Measurements from ENCODE around the gene FKBP10. TPM values are rescaled to one million over a fixed set of nuclear protein-coding genes. Genes with fewer than 3 reads are reported as not detected.

FKBP10 gene
- total RNA-seq, 1 experiment from 2014 or later: 0.92 TPM

DNA sequence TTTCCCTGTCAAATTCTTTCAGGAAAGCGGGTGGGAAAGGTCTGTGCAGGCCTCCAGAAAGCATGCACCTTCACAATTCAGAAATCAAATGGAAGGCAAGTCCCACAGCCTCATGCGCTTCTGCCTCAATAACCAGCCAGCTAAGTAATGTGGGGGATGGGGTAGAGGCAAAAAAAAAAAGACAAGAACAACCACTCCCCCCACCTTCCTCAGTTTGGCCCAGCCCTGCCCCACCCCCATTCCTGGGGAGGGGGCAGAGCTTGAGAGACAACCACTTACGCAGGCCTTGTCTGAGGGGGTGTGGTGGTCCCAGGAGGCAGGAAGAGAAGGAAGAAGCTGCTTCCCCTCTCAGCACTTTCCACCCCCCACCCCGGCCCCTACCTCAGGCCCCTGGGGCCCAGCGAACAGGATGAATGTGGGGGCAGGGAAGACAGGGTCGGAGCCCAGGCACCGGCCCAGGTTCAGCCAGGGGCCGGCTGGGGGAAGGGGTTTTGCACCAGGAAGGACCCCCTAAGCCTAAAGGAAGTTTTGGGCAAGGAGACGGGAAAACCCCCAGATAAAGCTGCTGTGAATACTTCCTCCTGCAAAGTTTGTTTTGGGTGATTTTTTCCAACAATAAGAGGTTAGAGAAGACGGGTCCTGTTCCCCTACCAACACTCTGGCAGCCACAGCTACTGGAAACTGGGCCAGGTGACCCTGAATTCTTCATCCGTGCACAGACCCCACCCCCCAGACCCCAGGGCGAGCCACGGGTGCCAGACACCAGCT lies 27.5 kb upstream of the FKBP10 start:
- H3K4me3 Mint-ChIP-seq (ENCODE audit: low read depth, unreplicated experiment): peak overlapping the region; percentile 95
- BruUV-seq (replicated peaks): TSS peak; percentile 31
- DNase-seq: peak; percentile 72
- H3K9me3 Mint-ChIP-seq (ENCODE audit: low read depth, unreplicated experiment): no peaks in the 10 kb centered on the region
- peaks cover 52% of the 10 kb centered on the region for H3K4me1 Mint-ChIP-seq (ENCODE audit: low read depth, unreplicated experiment)
- TF ChIP-seq, protein P1, sequence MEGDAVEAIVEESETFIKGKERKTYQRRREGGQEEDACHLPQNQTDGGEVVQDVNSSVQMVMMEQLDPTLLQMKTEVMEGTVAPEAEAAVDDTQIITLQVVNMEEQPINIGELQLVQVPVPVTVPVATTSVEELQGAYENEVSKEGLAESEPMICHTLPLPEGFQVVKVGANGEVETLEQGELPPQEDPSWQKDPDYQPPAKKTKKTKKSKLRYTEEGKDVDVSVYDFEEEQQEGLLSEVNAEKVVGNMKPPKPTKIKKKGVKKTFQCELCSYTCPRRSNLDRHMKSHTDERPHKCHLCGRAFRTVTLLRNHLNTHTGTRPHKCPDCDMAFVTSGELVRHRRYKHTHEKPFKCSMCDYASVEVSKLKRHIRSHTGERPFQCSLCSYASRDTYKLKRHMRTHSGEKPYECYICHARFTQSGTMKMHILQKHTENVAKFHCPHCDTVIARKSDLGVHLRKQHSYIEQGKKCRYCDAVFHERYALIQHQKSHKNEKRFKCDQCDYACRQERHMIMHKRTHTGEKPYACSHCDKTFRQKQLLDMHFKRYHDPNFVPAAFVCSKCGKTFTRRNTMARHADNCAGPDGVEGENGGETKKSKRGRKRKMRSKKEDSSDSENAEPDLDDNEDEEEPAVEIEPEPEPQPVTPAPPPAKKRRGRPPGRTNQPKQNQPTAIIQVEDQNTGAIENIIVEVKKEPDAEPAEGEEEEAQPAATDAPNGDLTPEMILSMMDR (IDR thresholded peaks at IDR 0.05; ENCODE audit: unreplicated experiment): no peak
- CTCF ChIA-PET: interaction anchor here (0.5 to 3.7 kb wide), 10 partner anchors 9 to 886 kb away, joined by 3 to 141 read pairs (median 4); partner anchors contain the start of gene P3H4
- intact Hi-C loops (cut with micrococcal nuclease; ENCODE audit: unreplicated experiment): no loop called here
- no peaks in the 10 kb centered on the region for H3K27me3 Mint-ChIP-seq (ENCODE audit: unreplicated experiment)
- H3K36me3 Mint-ChIP-seq (ENCODE audit: insufficient read depth, unreplicated experiment): peaks cover 87% of the 10 kb centered on the region
- peak overlapping the region; percentile 93 for H3K27ac Mint-ChIP-seq (ENCODE audit: unreplicated experiment)

DNA sequence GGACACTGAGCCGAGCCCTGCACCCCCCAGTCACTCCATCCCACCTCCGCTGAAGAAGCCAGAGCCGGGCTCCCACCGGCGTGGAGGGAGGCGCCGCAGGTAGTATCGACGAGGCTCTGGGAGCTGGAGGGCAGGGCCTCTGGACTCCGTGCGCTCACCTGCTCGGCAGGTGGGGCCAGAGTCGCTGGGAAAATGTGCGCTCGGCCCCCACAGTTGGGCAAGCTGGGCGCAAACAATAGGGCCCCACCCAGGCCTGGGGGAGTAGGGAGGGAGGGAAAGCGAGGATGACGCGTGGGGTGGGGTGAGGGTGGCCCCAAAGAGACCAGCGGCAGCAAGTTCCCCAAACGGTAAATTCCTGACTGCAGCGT lies 27.0 kb upstream of the FKBP10 start:
- no TSS peak for BruUV-seq (replicated peaks)
- Mint-ChIP-seq H3K27me3 (ENCODE audit: unreplicated experiment) (no peaks in the 10 kb centered on the region), H3K9me3 (ENCODE audit: low read depth, unreplicated experiment) (no peaks in the 10 kb centered on the region), H3K27ac (ENCODE audit: unreplicated experiment) (peak overlapping the region; percentile 93), H3K4me1 (ENCODE audit: low read depth, unreplicated experiment) (peaks cover 46% of the 10 kb centered on the region), H3K36me3 (ENCODE audit: insufficient read depth, unreplicated experiment) (peaks cover 81% of the 10 kb centered on the region), H3K4me3 (ENCODE audit: low read depth, unreplicated experiment) (peak overlapping the region; percentile 95)
- intact Hi-C loops (cut with micrococcal nuclease; ENCODE audit: unreplicated experiment): loop anchor here (1.0 kb wide), 1 partner anchor 15 kb away; no protein-coding TSS in a partner anchor
- peak; percentile 94 for DNase-seq
- TF ChIP-seq, protein P1 (IDR thresholded peaks at IDR 0.05; ENCODE audit: unreplicated experiment): no peak
- CTCF ChIA-PET: interaction anchor here (0.5 to 3.7 kb wide), 16 partner anchors 8 to 887 kb away, joined by 3 to 141 read pairs (median 4); partner anchors contain the start of genes DNAJC7, NKIRAS2 and P3H4

DNA sequence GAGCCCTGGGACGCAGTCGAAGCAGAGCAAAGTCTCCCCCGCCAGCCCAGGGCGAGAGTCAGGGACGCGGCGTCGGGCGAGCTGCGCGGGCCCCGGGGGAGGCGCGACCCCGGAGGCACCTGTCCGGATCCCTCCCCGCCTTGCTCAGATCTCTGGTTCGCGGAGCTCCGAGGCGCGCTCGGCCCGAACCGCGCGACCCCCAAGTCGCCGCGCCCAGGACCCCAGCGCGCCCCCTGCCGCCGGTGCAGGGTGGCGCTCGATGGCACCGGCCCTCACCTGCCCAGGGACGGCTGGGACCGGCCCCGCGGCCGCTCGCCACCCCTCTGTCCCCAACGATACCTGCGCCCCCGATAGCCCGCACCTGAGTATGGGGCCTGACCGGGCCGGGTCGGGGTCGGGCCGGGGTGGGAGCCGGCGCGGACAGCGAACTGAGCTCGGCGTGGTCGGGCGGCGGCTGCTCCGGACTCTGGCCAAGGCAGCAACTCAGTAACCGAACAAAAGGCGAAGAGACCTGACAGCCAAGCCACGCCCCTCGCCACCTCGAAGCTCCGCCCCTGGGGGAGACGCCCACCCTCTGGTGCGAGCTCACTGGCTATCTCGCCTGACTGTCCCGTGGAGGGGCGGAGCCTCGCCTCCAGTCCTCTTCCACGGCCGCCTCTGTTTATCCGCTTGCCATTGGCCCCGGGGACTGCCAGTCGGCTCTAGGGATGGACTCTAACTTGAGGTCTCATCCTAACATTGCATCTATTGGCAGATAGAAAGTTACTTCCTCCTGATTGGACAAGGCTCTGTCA lies 26.4 kb upstream of the FKBP10 start, which contains the start of gene JUP:
TSS of gene JUP (minus strand) at position 485 of the 794 bp plus-strand sequence. CDS start 14,857 bp downstream, outside the sequence.
- CTCF ChIA-PET: interaction anchor here (0.5 to 3.7 kb wide), 27 partner anchors 8 to 887 kb away, joined by 3 to 141 read pairs (median 4); partner anchors contain the start of genes ACLY, DNAJC7, EIF1 and NKIRAS2
- Mint-ChIP-seq H3K9me3 (ENCODE audit: low read depth, unreplicated experiment) (no peaks in the 10 kb centered on the region), H3K27me3 (ENCODE audit: unreplicated experiment) (no peaks in the 10 kb centered on the region), H3K4me1 (ENCODE audit: low read depth, unreplicated experiment) (peaks cover 40% of the 10 kb centered on the region), H3K36me3 (ENCODE audit: insufficient read depth, unreplicated experiment) (peaks cover 75% of the 10 kb centered on the region), H3K4me3 (ENCODE audit: low read depth, unreplicated experiment) (peak within 1 kb of the TSS; percentile 95), H3K27ac (ENCODE audit: unreplicated experiment) (peak within 1 kb of the TSS; percentile 93)
- BruUV-seq (replicated peaks): no TSS peak
- peak; percentile 100 for DNase-seq
- intact Hi-C loops (cut with micrococcal nuclease; ENCODE audit: unreplicated experiment): loop anchor here (1.0 kb wide), 1 partner anchor 15 kb away; no protein-coding TSS in a partner anchor
- TF ChIP-seq, protein P1 (IDR thresholded peaks at IDR 0.05; ENCODE audit: unreplicated experiment): peak; percentile 97

DNA sequence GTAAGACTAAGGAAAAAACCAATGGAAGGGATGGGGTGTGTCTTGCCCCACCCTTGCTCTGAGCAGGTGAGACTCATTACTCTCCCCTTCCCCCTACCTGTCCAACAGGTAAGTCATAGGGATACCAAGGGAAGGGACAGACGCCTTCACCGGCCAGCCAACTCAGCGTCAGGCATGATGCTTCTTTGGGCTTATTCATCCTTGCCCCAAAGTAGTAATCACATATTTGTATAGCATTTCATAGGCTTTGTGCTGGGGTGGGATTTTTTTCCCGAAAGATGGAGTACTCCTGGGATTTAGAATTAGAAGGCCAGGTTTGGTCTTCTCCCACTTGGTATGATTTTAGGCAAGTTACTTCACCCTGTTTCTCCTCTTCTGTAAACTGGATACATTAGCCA lies 25.8 kb upstream of the FKBP10 start:
- no peak for DNase-seq
- Mint-ChIP-seq H3K27ac (ENCODE audit: unreplicated experiment) (peak overlapping the region; percentile 93), H3K36me3 (ENCODE audit: insufficient read depth, unreplicated experiment) (peaks cover 69% of the 10 kb centered on the region), H3K9me3 (ENCODE audit: low read depth, unreplicated experiment) (no peaks in the 10 kb centered on the region), H3K4me1 (ENCODE audit: low read depth, unreplicated experiment) (peaks cover 40% of the 10 kb centered on the region), H3K4me3 (ENCODE audit: low read depth, unreplicated experiment) (peak overlapping the region; percentile 95), H3K27me3 (ENCODE audit: unreplicated experiment) (no peaks in the 10 kb centered on the region)
- TF ChIP-seq, protein P1 (IDR thresholded peaks at IDR 0.05; ENCODE audit: unreplicated experiment): no peak
- CTCF ChIA-PET: interaction anchor here (0.6 to 3.7 kb wide), 21 partner anchors 12 to 304 kb away, joined by 3 to 141 read pairs (median 4); partner anchors contain the start of genes ACLY, DNAJC7, EIF1 and NKIRAS2
- intact Hi-C loops (cut with micrococcal nuclease; ENCODE audit: unreplicated experiment): no loop called here
- no TSS peak for BruUV-seq (replicated peaks)
